GM23338 (cell line): ENCODE measurements around the gene SAC3D1. TPM values are rescaled to one million over a fixed set of nuclear protein-coding genes. Genes with fewer than 3 reads are reported as not detected.

Source experiments
- ATAC-seq: fragments of 200-7000 bp; cut with Tn5 transposase; 3 replicates; pipeline ENCODE4 v1.9.1; 2020
- DNase-seq: peaks from one replicate; pipeline ENCODE4 v3.0.0-alpha.2; 2015; ENCODE audit warnings: low spot score
- H2AFZ ChIP-seq: fragments of 200-600 bp; sonication (generic); 2 replicates; pipeline ENCODE4 v1.8.0; 2016; ENCODE audit warnings: antibody characterized with exemption, mild to moderate bottlenecking, moderate library complexity
- H3F3A ChIP-seq: fragments of 200-600 bp; sonication (generic); replicated peaks from 2 replicates; pipeline ENCODE4 v1.8.0; 2017; ENCODE audit warnings: antibody characterized with exemption, mixed run types, low read depth
- H3K27ac ChIP-seq: fragments of 200-600 bp; sonication (generic); 2 replicates; pipeline ENCODE4 v1.6.1; 2016; ENCODE audit warnings: low read depth
- H3K27me3 ChIP-seq: fragments of 200-600 bp; sonication (generic); 2 replicates; pipeline ENCODE4 v1.8.0; 2016; ENCODE audit warnings: mild to moderate bottlenecking, mixed run types, moderate library complexity; ENCODE audit not compliant: insufficient read depth
- H3K36me3 ChIP-seq: fragments of 200-600 bp; sonication (generic); 2 replicates; pipeline ENCODE4 v1.8.0; 2016; ENCODE audit warnings: mild to moderate bottlenecking; ENCODE audit not compliant: insufficient read depth
- H3K4me1 ChIP-seq: fragments of 200-600 bp; sonication (generic); 2 replicates; pipeline ENCODE4 v1.8.0; 2016; ENCODE audit warnings: mild to moderate bottlenecking, moderate library complexity; ENCODE audit not compliant: insufficient read depth
- H3K4me2 ChIP-seq: fragments of 200-600 bp; sonication (generic); 2 replicates; pipeline ENCODE4 v1.7.1; 2017; ENCODE audit warnings: mixed run types
- H3K4me3 ChIP-seq: fragments of 200-600 bp; sonication (generic); 2 replicates; pipeline ENCODE4 v1.6.1; 2016; ENCODE audit warnings: mixed run types
- H3K79me2 ChIP-seq: fragments of 200-600 bp; sonication (generic); replicated peaks from 2 replicates; pipeline ENCODE4 v1.8.0; 2017; ENCODE audit warnings: mild to moderate bottlenecking; ENCODE audit not compliant: insufficient read depth
- H3K9me2 ChIP-seq: fragments of 200-600 bp; sonication (generic); 2 replicates; pipeline ENCODE4 v1.8.0; 2017; ENCODE audit not compliant: insufficient read depth
- H4K20me1 ChIP-seq: fragments of 200-600 bp; sonication (generic); replicated peaks from 2 replicates; pipeline ENCODE4 v1.8.0; 2017; ENCODE audit warnings: mild to moderate bottlenecking; ENCODE audit not compliant: insufficient read depth
- H3K27ac Mint-ChIP-seq: 2 replicates; pipeline ENCODE4 v1.8.0; 2020; ENCODE audit warnings: inconsistent platforms, mild to moderate bottlenecking, moderate library complexity, mixed read lengths
- H3K27me3 Mint-ChIP-seq: 3 replicates; pipeline ENCODE4 v1.8.0; 2022; ENCODE audit warnings: low read depth, mild to moderate bottlenecking, moderate library complexity, mixed read lengths, inconsistent platforms; ENCODE audit not compliant: insufficient read depth, poor library complexity
- H3K36me3 Mint-ChIP-seq: 3 replicates; pipeline ENCODE4 v1.8.0; 2021; ENCODE audit warnings: low read depth, mild to moderate bottlenecking, inconsistent platforms, moderate library complexity, mixed read lengths
- H3K4me1 Mint-ChIP-seq: 3 replicates; pipeline ENCODE4 v1.8.0; 2020; ENCODE audit warnings: mild to moderate bottlenecking, inconsistent platforms, mixed read lengths
- H3K4me3 Mint-ChIP-seq: 3 replicates; pipeline ENCODE4 v1.8.0; 2021; ENCODE audit warnings: moderate library complexity, mild to moderate bottlenecking, inconsistent platforms, mixed read lengths
- H3K9me3 Mint-ChIP-seq: 3 replicates; pipeline ENCODE4 v1.8.0; 2020; ENCODE audit warnings: moderate library complexity, mild to moderate bottlenecking, inconsistent platforms, mixed read lengths
- CREB1 ChIP-seq: fragments of 250-450 bp; sonication (Bioruptor Pico); IDR thresholded peaks from 2 replicates; pipeline ENCODE4 v1.5.0; 2020; ENCODE audit warnings: low read depth, mild to moderate bottlenecking, moderate library complexity
- CTCF ChIP-seq, 2 experiments: fragments of 200-600 bp in 1 of 2; sonication (generic) in 1 of 2; conservative IDR thresholded peaks; 2 replicates each; pipeline versions ENCODE4 v1.5.1 to v1.6.1; 2016 to 2017; ENCODE audit warnings: antibody characterized with exemption in 2 of 2, low read depth in 2 of 2, mild to moderate bottlenecking in 2 of 2, moderate library complexity in 1 of 2
- EZH2 ChIP-seq: fragments of 200-600 bp; sonication (generic); IDR thresholded peaks from one replicate; pipeline ENCODE4 v1.8.0; 2017; ENCODE audit warnings: antibody characterized with exemption, mild to moderate bottlenecking, low read depth; ENCODE audit not compliant: unreplicated experiment
- EZH2phosphoT487 ChIP-seq: fragments of 200-600 bp; sonication (generic); IDR thresholded peaks from one replicate; pipeline ENCODE4 v1.8.1; 2018; ENCODE audit warnings: antibody characterized with exemption; ENCODE audit not compliant: unreplicated experiment
- JUNB ChIP-seq: IDR thresholded peaks from one replicate; pipeline ENCODE4 v1.6.1; 2016; ENCODE audit warnings: antibody characterized with exemption; ENCODE audit not compliant: unreplicated experiment
- POLR2AphosphoS5 ChIP-seq: IDR thresholded peaks from 2 replicates; pipeline ENCODE4 v1.6.1; 2016; ENCODE audit warnings: antibody characterized with exemption, low read depth
- STAT1 ChIP-seq: IDR thresholded peaks from one replicate; pipeline ENCODE4 v1.6.1; 2016; ENCODE audit warnings: antibody characterized with exemption; ENCODE audit not compliant: unreplicated experiment
- ZNF114 ChIP-seq: fragments of 250-450 bp; sonication (Bioruptor Pico); IDR thresholded peaks from 2 replicates; pipeline ENCODE4 v1.5.0; 2020; ENCODE audit warnings: mild to moderate bottlenecking, moderate library complexity
- ZNF331 ChIP-seq: fragments of 250-450 bp; sonication (Bioruptor Pico); IDR thresholded peaks from 2 replicates; pipeline ENCODE4 v1.5.0; 2020; ENCODE audit warnings: low read depth, mild to moderate bottlenecking, moderate library complexity
- ZNF462 ChIP-seq: fragments of 250-450 bp; sonication (Bioruptor Pico); IDR thresholded peaks from 2 replicates; pipeline ENCODE4 v1.5.0; 2020; ENCODE audit warnings: mild to moderate bottlenecking, moderate library complexity
- polyA plus RNA-seq: library from polyadenylated mRNA; unstranded; fragments of >200 nt; fragmentation: Nextera tagmentation; extraction: Ambion mirVana; gene quantifications from 2 replicates; pipeline ENCODE4 v1.2.1, GENCODE V29; 2016
- total RNA-seq: library from RNA; depleted of rRNA; stranded (reverse); fragments of >200 nt; shearing (Covaris generic); gene quantifications from 2 replicates; pipeline ENCODE4 v1.2.3, GENCODE V29; 2014
- TF ChIP-seq, protein P1 (sequence below): IDR thresholded peaks from 2 replicates; pipeline ENCODE4 v1.6.1; 2016; ENCODE audit warnings: antibody characterized with exemption
- TF ChIP-seq, protein P2 (sequence below): IDR thresholded peaks from one replicate; pipeline ENCODE4 v1.6.1; 2018; ENCODE audit warnings: antibody characterized with exemption; ENCODE audit not compliant: unreplicated experiment

The SAC3D1 gene
- total and polyA plus RNA-seq, 2 experiments from 2014 or later: 21.6 to 30.3 TPM

- H3K9me3 Mint-ChIP-seq: no peaks in the 10 kb centered on the region
- Histone ChIP-seq H3K4me2 (no peak overlapping the region), H3F3A (no peaks in the 10 kb centered on the region), H2AFZ (no peak overlapping the region), H3K9me2 (no peaks in the 10 kb centered on the region), H3K79me2 (peaks cover 7% of the 10 kb centered on the region), H3K4me3 (no peak overlapping the region), H3K36me3 (peaks cover 3% of the 10 kb centered on the region; the same call in 1 of the 2 replicates), H3K27me3 (no peaks in the 10 kb centered on the region), H3K27ac (no peak overlapping the region), H4K20me1 (peaks cover 6% of the 10 kb centered on the region), H3K4me1 (no peaks in the 10 kb centered on the region)
- ATAC-seq (no peak), DNase-seq (no peak)
- H3K4me1 Mint-ChIP-seq: peaks cover 10% of the 10 kb centered on the region; the same call in 2 of the 3 replicates
- peaks cover 15% of the 10 kb centered on the region for H3K27me3 Mint-ChIP-seq
- TF ChIP-seq STAT1 (no peak), ZNF462 (CRISPR knock-in tag) (no peak), EZH2phosphoT487 (no peak), ZNF331 (CRISPR knock-in tag) (no peak), POLR2AphosphoS5 (no peak), EZH2 (no peak), JUNB (no peak), ZNF114 (CRISPR knock-in tag) (no peak), CTCF (conservative IDR thresholded peaks at IDR 0.05; ENCODE audit: low read depth in 2 of 2) (no peak), CREB1 (CRISPR knock-in tag) (no peak)
- TF ChIP-seq, protein P1, sequence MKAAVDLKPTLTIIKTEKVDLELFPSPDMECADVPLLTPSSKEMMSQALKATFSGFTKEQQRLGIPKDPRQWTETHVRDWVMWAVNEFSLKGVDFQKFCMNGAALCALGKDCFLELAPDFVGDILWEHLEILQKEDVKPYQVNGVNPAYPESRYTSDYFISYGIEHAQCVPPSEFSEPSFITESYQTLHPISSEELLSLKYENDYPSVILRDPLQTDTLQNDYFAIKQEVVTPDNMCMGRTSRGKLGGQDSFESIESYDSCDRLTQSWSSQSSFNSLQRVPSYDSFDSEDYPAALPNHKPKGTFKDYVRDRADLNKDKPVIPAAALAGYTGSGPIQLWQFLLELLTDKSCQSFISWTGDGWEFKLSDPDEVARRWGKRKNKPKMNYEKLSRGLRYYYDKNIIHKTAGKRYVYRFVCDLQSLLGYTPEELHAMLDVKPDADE: no peak
- TF ChIP-seq, protein P2, sequence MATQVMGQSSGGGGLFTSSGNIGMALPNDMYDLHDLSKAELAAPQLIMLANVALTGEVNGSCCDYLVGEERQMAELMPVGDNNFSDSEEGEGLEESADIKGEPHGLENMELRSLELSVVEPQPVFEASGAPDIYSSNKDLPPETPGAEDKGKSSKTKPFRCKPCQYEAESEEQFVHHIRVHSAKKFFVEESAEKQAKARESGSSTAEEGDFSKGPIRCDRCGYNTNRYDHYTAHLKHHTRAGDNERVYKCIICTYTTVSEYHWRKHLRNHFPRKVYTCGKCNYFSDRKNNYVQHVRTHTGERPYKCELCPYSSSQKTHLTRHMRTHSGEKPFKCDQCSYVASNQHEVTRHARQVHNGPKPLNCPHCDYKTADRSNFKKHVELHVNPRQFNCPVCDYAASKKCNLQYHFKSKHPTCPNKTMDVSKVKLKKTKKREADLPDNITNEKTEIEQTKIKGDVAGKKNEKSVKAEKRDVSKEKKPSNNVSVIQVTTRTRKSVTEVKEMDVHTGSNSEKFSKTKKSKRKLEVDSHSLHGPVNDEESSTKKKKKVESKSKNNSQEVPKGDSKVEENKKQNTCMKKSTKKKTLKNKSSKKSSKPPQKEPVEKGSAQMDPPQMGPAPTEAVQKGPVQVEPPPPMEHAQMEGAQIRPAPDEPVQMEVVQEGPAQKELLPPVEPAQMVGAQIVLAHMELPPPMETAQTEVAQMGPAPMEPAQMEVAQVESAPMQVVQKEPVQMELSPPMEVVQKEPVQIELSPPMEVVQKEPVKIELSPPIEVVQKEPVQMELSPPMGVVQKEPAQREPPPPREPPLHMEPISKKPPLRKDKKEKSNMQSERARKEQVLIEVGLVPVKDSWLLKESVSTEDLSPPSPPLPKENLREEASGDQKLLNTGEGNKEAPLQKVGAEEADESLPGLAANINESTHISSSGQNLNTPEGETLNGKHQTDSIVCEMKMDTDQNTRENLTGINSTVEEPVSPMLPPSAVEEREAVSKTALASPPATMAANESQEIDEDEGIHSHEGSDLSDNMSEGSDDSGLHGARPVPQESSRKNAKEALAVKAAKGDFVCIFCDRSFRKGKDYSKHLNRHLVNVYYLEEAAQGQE: no peak
- no peak overlapping the region for H3K4me3 Mint-ChIP-seq
- no peak overlapping the region for H3K27ac Mint-ChIP-seq
- H3K36me3 Mint-ChIP-seq: peaks cover 22% of the 10 kb centered on the region
Observed at GRCh38 chr11:65072631-65072966, 31.6 kb downstream of the SAC3D1 start.
